T-helper 9 cell (primary cell): ENCODE results near the gene ANOS1.

Experiments
- DNase-seq: peaks from one replicate; pipeline ENCODE4 v3.0.0-alpha.2; 2020

ANOS1 gene

DNA sequence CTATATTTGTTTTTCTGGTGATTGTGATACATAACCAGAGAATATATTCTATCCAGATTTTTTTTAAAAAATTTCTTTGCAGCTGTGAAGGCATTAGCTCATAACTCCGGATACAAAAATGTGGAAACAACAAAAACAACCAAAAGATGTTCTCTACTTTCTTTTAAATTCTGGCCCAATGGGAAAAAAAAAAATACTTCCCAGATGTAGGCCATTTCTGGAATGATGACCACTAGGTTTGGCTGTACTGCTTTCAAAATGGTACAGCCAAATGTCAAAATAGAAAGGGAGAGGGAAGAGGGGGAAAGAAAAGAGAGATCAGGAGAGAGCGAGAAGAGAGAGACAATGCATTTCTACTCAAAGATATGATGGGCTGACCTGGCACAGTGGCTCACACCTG lies 14.6 kb downstream of the ANOS1 start:
- DNase-seq, result no peak

DNA sequence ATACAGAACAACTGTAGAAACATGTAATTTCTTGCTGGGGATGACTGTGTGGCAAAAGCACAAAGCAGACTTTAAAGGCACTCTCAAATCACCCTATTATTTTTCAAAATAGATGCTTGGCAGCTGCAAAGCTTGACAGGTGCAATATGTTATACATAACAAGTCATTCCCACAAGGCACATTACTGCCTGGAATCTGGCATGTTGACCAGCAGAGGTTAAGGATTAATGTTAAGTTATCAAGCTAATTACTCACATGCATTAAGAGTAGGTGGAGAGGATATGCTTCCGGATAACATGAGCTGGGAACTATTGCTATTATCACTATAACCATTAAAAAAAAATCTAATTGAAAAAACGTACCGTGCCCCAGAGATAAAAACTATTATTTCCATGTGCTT lies 17.8 kb downstream of the ANOS1 start:
- DNase-seq, result no peak

DNA sequence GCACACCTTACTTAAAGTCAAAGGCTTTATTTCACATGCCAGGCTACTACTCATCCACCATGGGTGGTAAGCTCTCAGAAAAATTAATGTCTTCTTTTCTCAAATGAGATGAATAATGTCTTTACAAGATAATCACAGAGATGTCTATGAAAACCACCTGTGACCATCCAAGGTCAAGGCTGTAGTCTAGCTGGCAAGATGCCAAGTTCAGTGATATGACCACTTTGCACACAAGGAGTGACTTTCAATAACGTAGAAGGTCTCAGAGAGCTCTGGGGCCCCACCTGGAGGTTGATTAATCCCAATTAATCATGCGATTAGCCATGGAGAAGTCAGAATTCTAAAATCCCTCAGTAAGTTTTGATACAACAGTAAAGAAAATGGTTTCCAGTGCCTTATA lies 20.5 kb downstream of the ANOS1 start:
- DNase-seq, result no peak

DNA sequence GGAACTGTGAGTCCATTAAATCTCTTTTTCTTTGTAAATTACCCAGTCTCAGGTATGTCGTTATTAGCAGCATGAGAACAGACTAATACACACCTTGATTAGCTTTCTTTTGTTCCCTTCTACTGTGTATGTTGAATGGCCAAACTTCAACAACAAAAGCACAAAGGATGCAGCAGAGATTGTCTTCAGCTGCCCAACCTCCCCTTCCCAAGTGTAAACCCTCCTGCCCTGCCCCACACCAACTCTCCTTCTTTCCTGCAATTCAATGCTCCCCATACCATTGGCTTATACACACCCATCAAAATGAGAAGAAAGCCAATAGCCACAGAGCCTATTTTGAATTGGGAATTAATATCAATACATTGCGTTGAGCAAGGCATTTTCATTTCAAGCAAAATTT lies 27.8 kb downstream of the ANOS1 start:
- DNase-seq, result no peak

DNA sequence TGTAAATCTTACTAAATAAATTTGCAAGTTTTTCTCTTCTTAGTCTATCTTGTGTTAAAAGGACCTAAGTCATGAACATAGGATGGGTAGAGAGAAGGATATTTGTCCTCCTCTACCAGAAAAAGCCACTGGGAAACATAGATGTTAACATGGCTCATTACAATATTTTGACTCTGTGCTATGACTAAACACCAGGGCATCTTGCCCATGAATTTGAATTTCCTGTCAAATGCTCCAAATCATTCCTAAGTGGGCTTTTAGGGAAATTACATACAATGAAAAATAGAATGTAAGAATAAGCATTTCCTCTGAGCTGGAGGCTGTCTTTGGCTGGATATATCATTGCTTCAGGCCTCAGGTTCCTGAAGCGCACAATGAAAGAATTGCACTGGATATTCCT lies 39.1 kb downstream of the ANOS1 start:
- no peak for DNase-seq

DNA sequence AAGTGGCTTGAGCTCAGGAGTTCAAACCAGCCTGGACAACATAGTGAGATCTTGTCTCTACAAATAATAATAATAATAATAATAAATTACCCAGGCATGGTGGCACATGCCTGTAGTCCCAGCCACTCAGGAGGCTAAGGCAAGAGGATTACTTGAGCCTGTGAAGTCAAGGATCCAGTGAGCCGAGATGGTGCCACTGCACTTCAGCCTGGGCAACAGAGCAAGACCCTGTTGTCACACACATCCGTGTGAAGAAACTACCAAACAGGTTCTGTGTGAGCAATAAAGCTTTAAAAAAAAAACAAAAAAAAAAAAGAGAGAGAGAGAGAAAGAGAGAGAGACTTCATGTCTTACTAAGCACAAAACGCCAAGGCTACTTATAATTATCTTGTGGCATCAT lies 42.5 kb downstream of the ANOS1 start:
- DNase-seq, result no peak

DNA sequence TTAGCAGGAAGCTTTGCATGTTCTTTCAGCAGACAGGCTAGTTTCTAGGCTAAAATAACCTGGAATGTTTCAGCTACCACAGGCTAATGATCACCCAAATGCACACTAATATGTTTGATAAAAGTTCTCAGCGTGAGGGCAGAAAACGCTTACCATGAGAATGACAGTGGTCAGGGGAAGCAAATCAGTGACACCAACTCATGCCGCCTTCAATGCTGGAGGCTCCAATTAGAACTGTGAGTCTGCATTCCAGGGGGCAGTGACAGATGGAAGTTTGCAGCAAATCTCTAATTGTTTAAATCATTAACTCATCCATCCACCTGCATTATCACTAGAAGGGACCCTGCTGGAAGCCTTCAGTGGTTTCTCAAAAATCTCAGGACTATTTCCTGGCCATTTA lies 43.2 kb downstream of the ANOS1 start:
- no peak for DNase-seq

DNA sequence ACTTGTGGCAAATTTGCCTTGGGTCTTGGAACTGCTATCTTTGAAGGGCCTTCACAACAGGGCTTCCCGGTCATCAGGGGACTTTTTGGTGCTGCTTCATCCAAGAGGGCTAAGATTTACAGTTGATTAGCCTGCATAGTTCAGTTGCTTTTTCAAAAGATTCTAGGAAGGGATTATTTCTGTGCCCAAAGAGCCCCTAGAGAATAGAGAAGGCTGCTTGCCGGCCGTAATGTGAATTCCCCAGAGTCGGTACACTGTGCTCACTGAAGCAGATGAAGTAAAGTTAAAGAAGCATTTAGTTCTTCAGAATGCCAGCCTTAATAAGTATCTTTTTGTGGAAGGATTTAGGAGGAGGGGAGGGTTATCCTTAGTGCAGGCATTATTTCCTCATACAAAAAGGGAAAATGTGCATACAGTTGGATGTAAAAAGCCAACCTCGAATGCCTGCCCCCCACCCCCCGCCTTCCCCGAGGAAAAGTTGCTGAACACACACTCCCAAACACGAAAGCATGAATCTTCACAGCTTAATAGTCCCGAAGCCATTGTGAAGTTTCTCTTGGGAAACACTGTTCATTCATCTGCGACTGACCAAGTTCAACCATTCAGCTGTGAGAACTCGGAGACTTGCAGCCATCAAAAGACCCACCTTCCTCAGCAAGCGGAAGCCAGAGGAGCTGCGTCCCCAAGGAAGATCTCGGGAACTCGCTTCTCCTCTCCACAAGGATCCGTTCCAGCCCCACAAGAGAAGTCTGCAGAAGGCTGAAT lies 47.6 kb downstream of the ANOS1 start:
- DNase-seq, result no peak

DNA sequence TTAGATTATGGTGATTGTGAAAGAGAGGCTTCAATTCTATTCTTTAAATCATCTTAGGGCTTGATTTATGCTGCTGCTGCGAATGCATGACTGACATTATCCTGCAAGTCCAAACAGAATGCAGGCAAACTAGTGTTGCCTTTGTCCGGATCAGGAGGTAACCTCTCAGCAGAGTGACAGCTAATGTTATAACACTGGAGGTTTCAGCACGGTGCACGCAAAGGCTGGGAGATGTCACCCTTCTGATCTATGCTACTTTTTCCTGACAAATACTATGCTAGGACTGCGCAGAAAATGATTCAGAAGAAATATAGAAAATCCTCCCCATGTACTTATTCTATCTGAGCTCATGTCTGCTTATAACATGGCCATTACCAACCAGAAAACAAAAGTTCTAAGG lies 48.2 kb downstream of the ANOS1 start:
- DNase-seq, result no peak

DNA sequence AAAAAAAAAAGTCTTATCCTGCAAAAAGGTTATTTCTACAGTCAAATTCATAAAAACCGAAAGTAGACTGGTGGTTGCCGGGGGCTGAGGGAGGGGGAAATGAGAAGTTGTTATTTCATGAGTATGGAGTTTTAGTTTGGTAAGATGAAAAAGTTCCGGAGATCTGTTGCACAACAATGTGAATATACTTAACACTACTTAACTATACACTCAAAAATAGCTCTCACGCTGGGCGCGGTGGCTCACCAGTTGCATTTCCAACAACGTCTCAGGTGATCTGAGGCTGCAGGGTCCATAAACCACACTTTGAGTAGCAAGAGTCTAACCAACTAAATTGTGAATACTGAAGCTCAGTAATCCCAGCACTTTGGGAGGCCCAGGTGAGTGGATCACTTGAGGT lies 52.4 kb downstream of the ANOS1 start:
- no peak for DNase-seq

DNA sequence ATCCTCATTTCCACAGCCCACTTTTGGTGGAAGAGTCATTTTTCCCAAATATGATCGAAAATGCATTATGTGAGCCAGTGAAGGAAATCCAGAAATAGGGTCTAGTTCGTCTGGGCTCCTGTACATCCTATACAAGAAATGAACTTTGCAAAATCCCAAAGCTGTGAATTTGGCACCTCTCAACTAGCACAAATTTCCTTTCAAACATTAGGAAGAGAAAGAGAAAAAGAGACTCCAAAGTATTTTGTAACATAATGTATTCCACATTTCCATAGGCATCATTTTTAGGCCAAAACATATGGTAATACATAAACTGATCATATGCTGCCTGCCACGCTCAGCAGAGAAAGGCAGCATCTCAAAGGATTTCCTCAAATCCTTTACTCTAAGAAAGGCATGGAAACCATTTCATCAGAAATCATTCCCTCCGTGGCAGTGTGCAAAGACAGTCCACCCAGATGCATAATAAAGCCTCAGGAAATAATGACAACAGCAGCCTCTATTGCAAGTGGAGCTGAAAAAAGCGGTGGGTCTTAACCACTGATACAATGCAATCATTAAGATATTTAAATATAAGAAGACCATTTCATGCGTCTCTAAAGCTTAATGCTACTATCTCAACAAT lies 56.8 kb downstream of the ANOS1 start:
- no peak for DNase-seq

DNA sequence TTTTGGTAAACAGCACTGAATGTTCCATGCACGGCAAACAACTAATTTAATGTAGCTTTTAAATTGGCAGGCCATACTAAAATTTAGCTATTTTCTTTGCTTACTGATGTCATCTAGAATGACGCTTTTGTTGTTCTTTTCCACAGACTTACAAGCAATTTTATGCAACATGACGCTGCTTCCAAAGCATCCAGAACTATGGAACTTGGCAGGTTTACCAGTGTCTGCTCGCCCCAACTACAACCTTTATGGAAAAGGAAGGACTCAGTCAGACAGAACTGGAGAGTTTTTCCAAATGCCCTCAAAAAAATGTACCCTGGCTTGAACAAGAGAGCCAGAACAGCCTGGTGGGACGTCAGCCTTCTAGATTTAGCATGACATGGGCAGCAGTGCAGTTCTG lies 58.7 kb downstream of the ANOS1 start:
- DNase-seq, result no peak

DNA sequence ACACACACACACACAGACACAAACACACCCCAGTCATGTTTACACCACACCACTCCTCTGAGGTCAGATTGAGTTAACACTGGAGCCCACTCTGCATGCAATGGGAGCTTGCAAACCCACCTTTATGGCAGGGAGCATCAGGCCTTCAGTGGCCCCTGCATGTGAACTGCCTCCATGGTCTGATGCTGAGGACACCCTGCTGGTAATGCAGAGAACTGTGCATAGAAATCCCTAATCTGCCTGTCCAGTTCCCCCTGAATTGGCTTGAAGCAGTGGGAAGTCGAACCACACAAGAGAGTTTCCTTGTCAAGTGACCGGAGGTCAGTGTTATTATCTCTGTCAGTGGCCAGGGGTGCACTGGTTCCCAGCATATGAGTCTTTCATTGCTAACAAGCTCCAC lies 59.8 kb downstream of the ANOS1 start:
- DNase-seq, result no peak

DNA sequence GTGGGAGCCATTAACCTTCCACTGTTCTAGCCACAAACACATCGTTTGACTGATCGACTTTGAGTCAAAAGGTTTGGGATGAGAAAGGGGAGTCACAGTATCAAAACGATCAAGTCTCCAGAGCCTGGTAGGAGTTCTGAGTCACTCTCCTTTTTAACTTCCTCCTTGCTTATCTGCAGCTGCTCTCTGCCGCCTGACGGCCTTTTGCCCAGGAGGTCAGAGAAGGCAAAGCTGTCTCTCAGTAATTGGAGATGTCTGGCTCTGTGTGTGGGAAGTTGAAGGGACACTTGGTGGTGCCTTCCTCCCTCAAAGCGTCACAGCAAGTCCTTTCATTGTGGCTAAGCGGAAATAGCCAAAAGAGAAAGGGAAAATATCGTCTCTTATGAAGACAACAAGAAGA lies 63.1 kb downstream of the ANOS1 start:
- no peak for DNase-seq

DNA sequence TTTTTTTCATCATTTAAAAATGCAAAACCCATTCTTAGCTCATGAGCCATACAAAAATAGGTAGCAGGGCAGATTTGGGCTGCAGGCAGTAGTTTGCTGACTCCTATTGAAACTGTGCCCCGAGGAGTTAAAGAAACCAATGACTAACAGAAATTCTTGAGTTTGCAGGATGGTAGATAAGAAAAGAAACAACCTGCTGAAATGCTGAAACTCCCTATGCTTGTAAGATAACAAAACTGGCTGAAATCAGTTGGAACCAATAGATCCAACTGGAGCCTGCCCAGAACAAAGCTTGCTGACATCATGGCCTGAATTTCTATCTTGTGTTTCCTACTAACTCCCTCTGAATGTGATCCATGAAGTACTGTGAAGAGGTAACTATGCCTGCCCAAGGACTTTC lies 68.6 kb downstream of the ANOS1 start:
- no peak for DNase-seq

DNA sequence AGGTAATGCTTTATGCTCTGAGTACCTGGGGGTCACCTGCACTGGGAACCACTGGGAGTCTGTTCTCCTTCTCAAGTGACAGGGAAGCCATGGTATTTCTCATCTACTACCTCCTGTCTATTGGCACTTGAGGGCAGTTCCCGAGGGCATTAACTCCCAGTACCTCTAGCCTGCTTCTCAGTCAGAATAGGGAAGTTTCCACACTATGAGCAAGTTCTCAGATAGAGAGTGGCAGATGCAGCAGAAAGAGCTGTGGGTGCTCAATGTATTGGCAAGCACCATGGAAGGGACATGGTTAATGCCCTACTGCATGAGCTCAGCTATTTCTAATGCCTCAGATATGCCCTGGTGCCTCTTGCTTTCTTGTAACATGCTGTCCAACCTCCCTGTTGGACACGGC lies 74.1 kb downstream of the ANOS1 start:
- DNase-seq, result no peak

DNA sequence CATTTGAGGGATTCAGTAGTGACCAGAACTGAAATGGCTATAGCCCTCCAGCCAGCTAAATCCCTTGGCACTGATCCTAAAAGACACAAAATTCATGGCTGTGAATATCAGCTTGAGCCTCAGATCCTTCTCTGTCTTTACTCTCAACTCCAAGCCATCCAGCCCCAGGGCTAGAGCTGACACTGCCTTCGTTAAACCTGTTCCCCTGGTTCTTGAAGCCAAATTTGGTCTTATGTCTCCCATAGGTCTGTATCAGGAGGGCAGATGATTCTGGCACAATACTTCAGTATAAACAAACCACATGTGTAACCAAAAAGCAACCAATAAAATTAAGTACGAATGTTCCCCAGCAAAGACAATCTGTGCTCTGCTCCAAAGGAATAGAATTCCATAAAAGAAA lies 78.0 kb downstream of the ANOS1 start:
- no peak for DNase-seq

DNA sequence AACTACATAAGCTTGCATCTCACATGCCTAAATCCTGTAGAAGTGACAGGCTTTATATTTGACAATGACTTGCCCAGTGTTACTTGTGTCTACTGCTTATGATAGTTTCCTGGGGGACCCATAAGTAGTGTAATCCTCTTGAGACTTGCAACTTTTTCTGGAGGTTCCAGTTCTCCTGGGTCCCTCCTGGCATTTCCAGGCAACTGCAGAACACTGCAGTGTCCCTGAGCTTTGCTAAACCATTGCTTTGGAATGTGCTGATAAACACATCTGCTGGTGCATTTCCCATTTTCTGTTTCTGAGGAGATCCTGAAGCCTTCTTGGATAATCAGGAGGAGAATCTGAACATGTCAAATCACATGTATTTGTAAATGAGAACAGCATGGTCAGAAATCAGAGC lies 82.0 kb downstream of the ANOS1 start:
- DNase-seq, result no peak

DNA sequence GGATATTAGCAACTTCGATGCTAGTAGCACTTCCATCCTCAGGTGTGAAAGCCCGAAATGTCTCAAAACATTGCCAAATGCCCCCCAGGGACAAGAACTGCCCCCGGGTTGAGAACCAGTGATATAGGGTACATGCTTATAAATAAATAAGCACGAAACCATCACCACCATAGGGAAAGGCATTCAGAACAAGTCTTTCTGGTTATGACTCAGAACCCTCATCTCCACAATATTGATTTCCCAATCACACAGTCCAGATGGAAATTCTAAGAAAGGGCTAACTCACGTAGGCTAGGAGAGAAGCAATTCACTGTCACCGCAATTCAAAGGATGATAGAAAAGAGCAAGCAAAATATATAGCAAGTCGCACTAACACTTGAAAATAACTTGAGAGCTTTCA lies 84.8 kb downstream of the ANOS1 start:
- DNase-seq, result no peak

DNA sequence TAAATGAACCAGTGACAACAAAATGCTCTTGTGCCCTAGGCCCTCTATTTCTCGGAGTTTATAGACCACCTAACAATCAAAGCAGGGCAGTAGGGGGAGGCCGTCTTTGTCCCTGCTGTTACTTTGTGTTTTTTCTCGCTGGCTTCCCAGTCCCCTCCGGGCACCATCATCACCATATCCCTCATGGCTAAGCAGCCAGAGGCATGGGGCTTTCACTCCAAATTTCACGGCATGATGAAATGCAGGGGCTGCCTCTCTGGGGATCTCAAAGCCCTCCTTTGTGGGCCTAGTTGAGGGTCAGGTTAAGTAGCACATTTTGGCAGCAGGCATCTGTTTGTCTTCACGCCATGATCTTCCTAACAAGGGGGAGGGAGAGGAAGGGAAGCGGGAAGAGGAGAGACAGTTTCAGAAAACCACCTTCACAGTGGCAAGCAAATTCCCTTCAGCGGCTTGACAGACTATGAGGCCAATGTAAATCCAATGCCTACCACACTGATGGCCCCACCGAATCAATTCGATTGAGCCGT lies 91.9 kb downstream of the ANOS1 start:
- no peak for DNase-seq

DNA sequence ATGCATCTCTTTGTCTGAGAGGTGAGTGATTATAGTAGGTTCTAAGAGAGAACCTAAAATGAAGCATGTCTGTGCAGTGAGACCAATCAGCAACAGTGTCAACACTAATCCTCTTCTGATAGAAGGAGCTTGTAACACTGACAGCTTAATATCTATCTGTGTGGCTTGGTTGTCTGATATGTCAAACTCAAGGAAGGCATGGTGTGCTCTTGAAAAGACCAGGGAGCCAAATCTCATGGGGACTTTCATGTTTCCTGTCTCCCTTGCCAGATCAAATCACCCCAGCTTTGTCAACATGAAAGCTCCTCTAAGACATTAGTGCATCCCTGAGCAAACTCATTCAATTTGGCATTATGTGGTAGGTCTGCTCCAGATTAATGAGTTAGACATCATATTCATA lies 95.4 kb downstream of the ANOS1 start:
- DNase-seq, result no peak

DNA sequence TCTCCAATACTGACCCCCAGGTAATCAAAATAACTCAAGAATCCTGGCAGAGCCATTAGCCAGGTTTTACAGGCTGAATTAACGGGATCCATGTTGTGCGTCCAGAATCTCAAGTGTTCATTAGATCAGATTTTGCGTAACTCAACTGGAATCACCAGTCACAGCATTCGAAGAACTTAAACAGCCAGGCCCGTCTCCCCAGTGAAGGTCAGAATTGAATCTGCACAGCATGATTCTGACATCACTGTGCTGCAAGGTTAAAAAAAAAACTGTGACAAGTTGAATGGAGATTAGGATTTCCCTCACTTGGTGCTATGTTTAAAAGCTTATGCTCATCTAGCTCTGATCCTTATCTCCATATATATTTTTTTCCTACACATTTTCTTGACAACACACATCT lies 96.1 kb downstream of the ANOS1 start:
- DNase-seq, result no peak

DNA sequence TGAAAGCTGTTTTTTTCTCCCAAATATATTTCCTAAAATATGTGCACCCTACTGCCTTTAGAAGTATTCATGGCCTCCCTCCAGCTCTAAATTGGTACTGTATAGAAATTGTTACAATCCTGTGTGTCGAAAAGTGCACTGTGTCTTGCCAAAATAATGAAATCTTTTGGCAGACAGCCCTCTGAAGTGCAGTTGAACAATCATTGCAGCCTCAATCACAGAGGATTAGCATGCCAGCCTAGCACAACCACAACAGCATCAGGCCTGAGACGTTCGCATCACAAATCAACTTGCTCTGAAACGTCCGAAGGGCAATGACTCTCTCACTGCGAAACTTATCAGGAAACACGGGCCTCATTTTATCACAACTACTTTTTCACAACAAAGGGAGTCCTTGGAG lies 99.0 kb downstream of the ANOS1 start:
- DNase-seq, result no peak

DNA sequence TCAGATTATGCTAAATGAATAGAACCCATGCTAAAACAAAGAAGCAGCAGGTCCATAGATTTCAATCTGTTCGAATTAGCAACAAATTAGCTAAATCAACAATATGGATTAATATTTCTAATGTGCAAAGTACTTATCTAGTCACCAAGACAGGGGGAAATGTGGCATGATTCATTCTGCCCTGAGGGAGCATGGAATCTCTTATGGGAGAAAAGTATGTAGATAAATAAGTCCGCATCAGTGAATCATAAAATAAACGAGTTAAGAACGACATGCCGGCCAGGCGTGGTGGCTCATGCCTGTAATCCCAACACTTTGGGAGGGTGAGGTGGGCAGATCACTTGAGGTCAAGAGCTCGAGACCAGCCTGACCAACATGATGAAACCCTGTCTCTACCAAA lies 102.1 kb downstream of the ANOS1 start:
- DNase-seq, result no peak

DNA sequence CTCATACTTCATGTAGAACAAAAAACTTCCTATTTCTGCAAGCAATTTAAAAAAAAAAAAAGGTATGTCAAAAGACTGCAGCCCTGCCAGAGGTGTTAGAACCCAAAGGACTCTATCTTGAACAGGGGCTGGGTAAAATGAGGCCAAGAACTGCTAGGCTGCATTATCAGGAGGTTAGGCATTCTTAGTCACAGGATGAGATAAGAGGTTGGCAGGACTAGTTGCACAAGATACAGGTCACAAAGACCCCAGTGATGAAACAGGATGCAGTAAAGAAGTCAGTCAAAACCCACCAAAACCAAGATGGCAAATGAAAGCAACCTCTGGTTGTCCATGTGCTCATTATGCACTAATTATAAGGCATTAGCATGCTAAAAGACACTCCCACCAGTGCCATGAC lies 104.1 kb downstream of the ANOS1 start:
- no peak for DNase-seq
